ENCODE results near the gene ABLIM3. TPM values are rescaled to one million over a fixed set of nuclear protein-coding genes. Genes with fewer than 3 reads are reported as not detected.

ABLIM3 gene
- total RNA-seq, 1 donor: 24.9 TPM

GRCh38 chr5:149110406-149110805 is 30.9 kb upstream of the ABLIM3 start:
- TF ChIP-seq CTCF (IDR thresholded peaks at IDR 0.05; ENCODE audit: insufficient read depth, low read length): no peak
- no peak overlapping the region for H3K4me3 ChIP-seq (ENCODE audit: low read depth, low read length)
- DNase-seq (ENCODE audit: low read depth): no peak

GRCh38 chr5:149113669-149114068 is 27.6 kb upstream of the ABLIM3 start:
- DNase-seq (ENCODE audit: low read depth): peak; percentile 69
- no peak overlapping the region for H3K4me3 ChIP-seq (ENCODE audit: low read depth, low read length)
- TF ChIP-seq CTCF (IDR thresholded peaks at IDR 0.05; ENCODE audit: insufficient read depth, low read length): no peak

- H3K4me3 ChIP-seq (ENCODE audit: low read depth, low read length): no peak overlapping the region
- peak; percentile 85 for TF ChIP-seq CTCF (IDR thresholded peaks at IDR 0.05; ENCODE audit: insufficient read depth, low read length)
Observed at GRCh38 chr5:149114403-149115312, 26.6 kb upstream of the ABLIM3 start.

GRCh38 chr5:149117970-149118369 is 23.3 kb upstream of the ABLIM3 start:
- no peak for DNase-seq (ENCODE audit: low read depth)
- H3K4me3 ChIP-seq (ENCODE audit: low read depth, low read length): no peak overlapping the region
- TF ChIP-seq CTCF (IDR thresholded peaks at IDR 0.05; ENCODE audit: insufficient read depth, low read length): no peak

More at GRCh38 chr5:149114403-149115312, 26.6 kb upstream of the ABLIM3 start:
- DNase-seq (ENCODE audit: low read depth): peak; percentile 91

- TF ChIP-seq CTCF (IDR thresholded peaks at IDR 0.05; ENCODE audit: insufficient read depth, low read length): no peak
- DNase-seq (ENCODE audit: low read depth): no peak
- H3K4me3 ChIP-seq (ENCODE audit: low read depth, low read length): no peak overlapping the region
Observed at GRCh38 chr5:149118463-149118862, 22.8 kb upstream of the ABLIM3 start.

GRCh38 chr5:149121145-149121544 is 20.1 kb upstream of the ABLIM3 start:
- DNase-seq (ENCODE audit: low read depth): no peak
- no peak overlapping the region for H3K4me3 ChIP-seq (ENCODE audit: low read depth, low read length)
- no peak for TF ChIP-seq CTCF (IDR thresholded peaks at IDR 0.05; ENCODE audit: insufficient read depth, low read length)
